ENCODE data around the gene PCMTD2.

GRCh38 chr20:64255361-64256281 is at the start of gene PCMTD2:
- TF ChIP-seq BHLHE40 (IDR thresholded peaks at IDR 0.05; ENCODE audit: low read depth, low read length) = no peak
- TF ChIP-seq EP300 (IDR thresholded peaks at IDR 0.05) = no peak
- no peak for TF ChIP-seq HOXB5 (CRISPR knock-in tag; IDR thresholded peaks at IDR 0.05)
- TF ChIP-seq POLR2A (IDR thresholded peaks at IDR 0.05; ENCODE audit: low read length) = peak; percentile 90
- no peak for TF ChIP-seq REST (IDR thresholded peaks at IDR 0.05)
- TF ChIP-seq CTCF (IDR thresholded peaks at IDR 0.05) = no peak
- no peak for TF ChIP-seq RFX5 (IDR thresholded peaks at IDR 0.05)
- TF ChIP-seq TFCP2L1 (CRISPR knock-in tag; IDR thresholded peaks at IDR 0.05) = no peak
- TF ChIP-seq RNF2 (IDR thresholded peaks at IDR 0.05; ENCODE audit: borderline replicate concordance, low read depth) = peak; percentile 85; the same call in 1 of the 2 replicates
- no peak for TF ChIP-seq ZFP36 (IDR thresholded peaks at IDR 0.05; ENCODE audit: borderline replicate concordance, partially characterized antibody)
- no peak for TF ChIP-seq RARB (CRISPR knock-in tag; IDR thresholded peaks at IDR 0.05)
